ENCODE results near the gene SCAMP2. TPM values are rescaled to one million over a fixed set of nuclear protein-coding genes. Genes with fewer than 3 reads are reported as not detected.
A peak's percentile ranks its signal among the peaks of the same experiment; 100 is the strongest.

Gene SCAMP2
- polyA plus RNA-seq, 1 donor = 104 TPM

GRCh38 chr15:74850393-74850792 is 22.8 kb downstream of the SCAMP2 start:
- DNase-seq = peak in 1 of 2 donors; percentile 78
- no peak overlapping the region for H3K4me3 ChIP-seq (ENCODE audit: low read length)
- no peaks in the 10 kb centered on the region for H3K9me3 ChIP-seq (ENCODE audit: control insufficient read depth, low read depth, low read length)
- peak overlapping the region; percentile 8 for H3K27ac ChIP-seq (ENCODE audit: low read length)
- WGBS (ENCODE audit: insufficient coverage, low lambda C conversion rate) = no CpG with 5 or more reads among the region's 4 CpGs
- H3K36me3 ChIP-seq (ENCODE audit: control insufficient read depth, insufficient read depth, low read length) = peaks cover 81% of the 10 kb centered on the region
- no peaks in the 10 kb centered on the region for H3K27me3 ChIP-seq (ENCODE audit: control insufficient read depth, insufficient read depth, low read length)
- peaks cover 19% of the 10 kb centered on the region for H3K4me1 ChIP-seq (ENCODE audit: control insufficient read depth, insufficient read depth, low read length)

GRCh38 chr15:74847432-74847831 is 25.7 kb downstream of the SCAMP2 start:
- no peaks in the 10 kb centered on the region for H3K9me3 ChIP-seq (ENCODE audit: control insufficient read depth, low read depth, low read length)
- peaks cover 68% of the 10 kb centered on the region for H3K36me3 ChIP-seq (ENCODE audit: control insufficient read depth, insufficient read depth, low read length)
- peaks cover 26% of the 10 kb centered on the region for H3K4me1 ChIP-seq (ENCODE audit: control insufficient read depth, insufficient read depth, low read length)
- no peak for DNase-seq
- no peaks in the 10 kb centered on the region for H3K27me3 ChIP-seq (ENCODE audit: control insufficient read depth, insufficient read depth, low read length)
- no peak overlapping the region for H3K27ac ChIP-seq (ENCODE audit: low read length)
- WGBS (ENCODE audit: insufficient coverage, low lambda C conversion rate) = no CpG with 5 or more reads among the region's 3 CpGs
- H3K4me3 ChIP-seq (ENCODE audit: low read length) = no peak overlapping the region

- H3K4me3 ChIP-seq (ENCODE audit: low read length) = no peak overlapping the region
- no peaks in the 10 kb centered on the region for H3K27me3 ChIP-seq (ENCODE audit: control insufficient read depth, insufficient read depth, low read length)
- H3K36me3 ChIP-seq (ENCODE audit: control insufficient read depth, insufficient read depth, low read length) = peaks cover 54% of the 10 kb centered on the region
- H3K9me3 ChIP-seq (ENCODE audit: control insufficient read depth, low read depth, low read length) = no peaks in the 10 kb centered on the region
- no peak for DNase-seq
- WGBS (ENCODE audit: insufficient coverage, low lambda C conversion rate) = no CpG with 5 or more reads among the region's 4 CpGs
- H3K4me1 ChIP-seq (ENCODE audit: control insufficient read depth, insufficient read depth, low read length) = peaks cover 33% of the 10 kb centered on the region
- no peak overlapping the region for H3K27ac ChIP-seq (ENCODE audit: low read length)
Observed at GRCh38 chr15:74845581-74845980, 27.6 kb downstream of the SCAMP2 start.

- H3K36me3 ChIP-seq (ENCODE audit: control insufficient read depth, insufficient read depth, low read length) = peaks cover 55% of the 10 kb centered on the region
- no peak overlapping the region for H3K27ac ChIP-seq (ENCODE audit: low read length)
- DNase-seq = no peak
- H3K27me3 ChIP-seq (ENCODE audit: control insufficient read depth, insufficient read depth, low read length) = no peaks in the 10 kb centered on the region
- no peak overlapping the region for H3K4me3 ChIP-seq (ENCODE audit: low read length)
- WGBS (ENCODE audit: insufficient coverage, low lambda C conversion rate) = no CpG with 5 or more reads among the region's 5 CpGs
- H3K9me3 ChIP-seq (ENCODE audit: control insufficient read depth, low read depth, low read length) = no peaks in the 10 kb centered on the region
- H3K4me1 ChIP-seq (ENCODE audit: control insufficient read depth, insufficient read depth, low read length) = peaks cover 33% of the 10 kb centered on the region
Observed at GRCh38 chr15:74845208-74845568, 28.0 kb downstream of the SCAMP2 start.

- DNase-seq = no peak
- Histone ChIP-seq H3K27ac (ENCODE audit: low read length) (no peak overlapping the region), H3K9me3 (ENCODE audit: control insufficient read depth, low read depth, low read length) (no peaks in the 10 kb centered on the region), H3K27me3 (ENCODE audit: control insufficient read depth, insufficient read depth, low read length) (no peaks in the 10 kb centered on the region), H3K4me3 (ENCODE audit: low read length) (no peak overlapping the region), H3K36me3 (ENCODE audit: control insufficient read depth, insufficient read depth, low read length) (peaks cover 53% of the 10 kb centered on the region), H3K4me1 (ENCODE audit: control insufficient read depth, insufficient read depth, low read length) (peaks cover 32% of the 10 kb centered on the region)
- WGBS (ENCODE audit: insufficient coverage, low lambda C conversion rate) = no CpG with 5 or more reads among the region's 12 CpGs
Observed at GRCh38 chr15:74844319-74845207, 28.6 kb downstream of the SCAMP2 start.

GRCh38 chr15:74843891-74844299 is 29.3 kb downstream of the SCAMP2 start:
- Histone ChIP-seq H3K36me3 (ENCODE audit: control insufficient read depth, insufficient read depth, low read length) (peaks cover 57% of the 10 kb centered on the region), H3K27ac (ENCODE audit: low read length) (peak overlapping the region; percentile 89), H3K27me3 (ENCODE audit: control insufficient read depth, insufficient read depth, low read length) (no peaks in the 10 kb centered on the region), H3K4me1 (ENCODE audit: control insufficient read depth, insufficient read depth, low read length) (peaks cover 32% of the 10 kb centered on the region), H3K4me3 (ENCODE audit: low read length) (peak overlapping the region; percentile 41), H3K9me3 (ENCODE audit: control insufficient read depth, low read depth, low read length) (no peaks in the 10 kb centered on the region)
- no peak for DNase-seq
- WGBS (ENCODE audit: insufficient coverage, low lambda C conversion rate) = no CpG with 5 or more reads among the region's 12 CpGs

- 20% methylated on average over 3 of the region's 18 CpGs for WGBS (ENCODE audit: insufficient coverage, low lambda C conversion rate)
- Histone ChIP-seq H3K27ac (ENCODE audit: low read length) (peak overlapping the region; percentile 89), H3K27me3 (ENCODE audit: control insufficient read depth, insufficient read depth, low read length) (no peaks in the 10 kb centered on the region), H3K36me3 (ENCODE audit: control insufficient read depth, insufficient read depth, low read length) (peaks cover 57% of the 10 kb centered on the region), H3K9me3 (ENCODE audit: control insufficient read depth, low read depth, low read length) (no peaks in the 10 kb centered on the region), H3K4me1 (ENCODE audit: control insufficient read depth, insufficient read depth, low read length) (peaks cover 32% of the 10 kb centered on the region), H3K4me3 (ENCODE audit: low read length) (peak overlapping the region; percentile 41)
- DNase-seq = no peak
Observed at GRCh38 chr15:74843445-74843828, 29.7 kb downstream of the SCAMP2 start.

GRCh38 chr15:74842581-74843444 is 30.4 kb downstream of the SCAMP2 start, which contains the start of gene ULK3:
ULK3 (minus strand) TSS chr15:74843156; CDS start chr15:74843105, 51 bp downstream.
- H3K36me3 ChIP-seq (ENCODE audit: control insufficient read depth, insufficient read depth, low read length) = peaks cover 57% of the 10 kb centered on the region
- DNase-seq = peak; percentile 89 to 95
- H3K27ac ChIP-seq (ENCODE audit: low read length) = peak within 1 kb of the TSS; percentile 89
- peak within 1 kb of the TSS; percentile 82 for H3K4me3 ChIP-seq (ENCODE audit: low read length)
- peaks cover 32% of the 10 kb centered on the region for H3K4me1 ChIP-seq (ENCODE audit: control insufficient read depth, insufficient read depth, low read length)
- H3K27me3 ChIP-seq (ENCODE audit: control insufficient read depth, insufficient read depth, low read length) = no peaks in the 10 kb centered on the region
- no CpG with 5 or more reads among the region's 84 CpGs for WGBS (ENCODE audit: insufficient coverage, low lambda C conversion rate)
- H3K9me3 ChIP-seq (ENCODE audit: control insufficient read depth, low read depth, low read length) = no peaks in the 10 kb centered on the region

- H3K27ac ChIP-seq (ENCODE audit: low read length) = peak overlapping the region; percentile 84
Observed at GRCh38 chr15:74841891-74842373, 31.2 kb downstream of the SCAMP2 start.

More at GRCh38 chr15:74841891-74842373, 31.2 kb downstream of the SCAMP2 start:
- no CpG with 5 or more reads among the region's 14 CpGs for WGBS (ENCODE audit: insufficient coverage, low lambda C conversion rate)
- Histone ChIP-seq H3K4me1 (ENCODE audit: control insufficient read depth, insufficient read depth, low read length) (peaks cover 32% of the 10 kb centered on the region), H3K27me3 (ENCODE audit: control insufficient read depth, insufficient read depth, low read length) (no peaks in the 10 kb centered on the region), H3K4me3 (ENCODE audit: low read length) (peak overlapping the region; percentile 82), H3K36me3 (ENCODE audit: control insufficient read depth, insufficient read depth, low read length) (peaks cover 57% of the 10 kb centered on the region), H3K9me3 (ENCODE audit: control insufficient read depth, low read depth, low read length) (no peaks in the 10 kb centered on the region)
- DNase-seq = peak; percentile 37 to 82

Data from large intestine (tissue), 3 donors.